PC-9 (cell line): ENCODE data around the gene RMC1. TPM values are rescaled to one million over a fixed set of nuclear protein-coding genes. Genes with fewer than 3 reads are reported as not detected.

Experiments used
- BruUV-seq: library from RNA; stranded (reverse); fragments of 400-500 nt; replicated peaks from 2 replicates; lab custom pipeline; 2021; lab: Mats Ljungman, UMichigan
- CTCF ChIA-PET: fragments of 300-600 bp; sonication (Branson Sonifier 250); formaldehyde crosslinking; loops from one replicate; lab custom pipeline; 2022; ENCODE audit warnings: antibody characterized with exemption; lab: Charles Lee
- POLR2A ChIA-PET: fragments of 300-600 bp; sonication (Branson Sonifier 250); formaldehyde crosslinking; loops from one replicate; lab custom pipeline; 2022; ENCODE audit warnings: antibody characterized with exemption; ENCODE audit not compliant: unreplicated experiment; lab: Charles Lee
- DNase-seq, 2 experiments: peaks; one replicate each; pipeline versions ENCODE4 v3.0.0 to v3.0.0-alpha.2; 2015 to 2022; ENCODE audit warnings: mixed read lengths in 1 of 2
- H2AFZ ChIP-seq: fragments of 200-600 bp; sonication (generic); 2 replicates; pipeline ENCODE4 v1.8.1; 2017; ENCODE audit warnings: antibody characterized with exemption
- H3F3A ChIP-seq: fragments of 200-600 bp; sonication (generic); 2 replicates; pipeline ENCODE4 v1.8.1; 2017; ENCODE audit warnings: antibody characterized with exemption, mild to moderate bottlenecking, low read depth; ENCODE audit not compliant: insufficient read depth
- H3K27ac ChIP-seq: fragments of 200-600 bp; sonication (generic); 2 replicates; pipeline ENCODE4 v1.6.1; 2016; ENCODE audit warnings: mixed run types
- H3K27me3 ChIP-seq: fragments of 200-600 bp; sonication (generic); 2 replicates; pipeline ENCODE4 v1.6.1; 2016; ENCODE audit warnings: low read depth, mixed run types; ENCODE audit not compliant: insufficient read depth
- H3K36me3 ChIP-seq: fragments of 200-600 bp; sonication (generic); 2 replicates; pipeline ENCODE4 v1.6.1; 2016; ENCODE audit warnings: low read depth, mixed run types
- H3K4me1 ChIP-seq: fragments of 200-600 bp; sonication (generic); replicated peaks from 2 replicates; pipeline ENCODE4 v1.6.1; 2016; ENCODE audit warnings: mixed run types; ENCODE audit not compliant: insufficient read depth
- H3K4me2 ChIP-seq: fragments of 200-600 bp; sonication (generic); 2 replicates; pipeline ENCODE4 v1.6.1; 2017; ENCODE audit warnings: mixed run types
- H3K4me3 ChIP-seq: fragments of 200-600 bp; sonication (generic); 2 replicates; pipeline ENCODE4 v1.6.1; 2016; ENCODE audit warnings: mixed run types
- H3K79me2 ChIP-seq: fragments of 200-600 bp; sonication (generic); 2 replicates; pipeline ENCODE4 v1.6.1; 2017; ENCODE audit warnings: low read depth, mixed run types
- H3K9me2 ChIP-seq: fragments of 200-600 bp; sonication (generic); 2 replicates; pipeline ENCODE4 v1.8.1; 2017; ENCODE audit warnings: mild to moderate bottlenecking; ENCODE audit not compliant: insufficient read depth
- H3K9me3 ChIP-seq: fragments of 200-600 bp; sonication (generic); 2 replicates; pipeline ENCODE4 v1.8.1; 2016; ENCODE audit warnings: low read depth; ENCODE audit not compliant: insufficient read depth
- H4K20me1 ChIP-seq: fragments of 200-600 bp; sonication (generic); 2 replicates; pipeline ENCODE4 v1.8.1; 2017; ENCODE audit not compliant: insufficient read depth
- EZH2 ChIP-seq: fragments of 200-600 bp; sonication (generic); IDR thresholded peaks from 2 replicates; pipeline ENCODE4 v1.8.0; 2017; ENCODE audit warnings: antibody characterized with exemption, low read depth
- intact Hi-C: fragments of 100-400 bp; cut with micrococcal nuclease; formaldehyde crosslinking; loops from one replicate; pipeline ENCODE4 v1.10.0; 2022; ENCODE audit not compliant: unreplicated experiment
- total RNA-seq: library from RNA; stranded (reverse); gene quantifications from 2 replicates; pipeline ENCODE4 v1.2.3, GENCODE V29; 2021
- TF ChIP-seq, protein P1 (sequence below): fragments of 200-600 bp; sonication (generic); conservative IDR thresholded peaks from 2 replicates; pipeline ENCODE4 v1.6.1; 2017; ENCODE audit warnings: mixed run types, antibody characterized with exemption, mild to moderate bottlenecking, moderate library complexity

RMC1 gene
- total RNA-seq, 1 experiment from 2014 or later = 19.6 TPM

DNA sequence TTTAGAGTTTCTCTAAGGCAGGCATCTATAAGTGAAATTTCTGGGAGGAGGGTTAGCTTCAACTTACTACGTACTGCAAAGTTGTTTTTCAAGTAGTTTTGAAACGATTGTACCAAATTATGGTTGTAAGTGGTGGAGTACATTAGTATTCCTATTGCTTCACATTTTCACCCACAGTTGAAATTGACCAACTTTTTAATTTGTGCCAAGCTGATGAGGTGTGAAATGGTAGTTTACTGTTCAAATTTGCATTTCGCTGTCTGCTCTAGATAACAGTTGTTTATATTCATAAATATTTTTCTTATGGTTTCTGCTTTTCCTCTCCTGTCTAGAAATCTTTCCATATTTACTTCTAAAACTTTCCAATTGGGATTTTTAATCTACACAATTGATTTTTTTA, 64.4 kb downstream of the RMC1 start:
- POLR2A ChIA-PET = no interaction called here
- intact Hi-C loops = no loop called here
- Histone ChIP-seq H3K27ac (no peak overlapping the region), H2AFZ (no peak overlapping the region), H3K79me2 (peaks cover under 1% of the 10 kb centered on the region; the same call in 1 of the 2 replicates), H3K9me3 (no peaks in the 10 kb centered on the region), H3K9me2 (no peaks in the 10 kb centered on the region), H3K27me3 (no peaks in the 10 kb centered on the region), H3K4me3 (no peak overlapping the region), H3K4me1 (0 out of 2 replicates have a peak, but pooled peaks cover 6% of the 10 kb centered on the region), H4K20me1 (no peaks in the 10 kb centered on the region), H3K4me2 (no peak overlapping the region), H3F3A (no peaks in the 10 kb centered on the region), H3K36me3 (peaks cover 14% of the 10 kb centered on the region; the same call in 1 of the 2 replicates)
- TF ChIP-seq, protein P1, sequence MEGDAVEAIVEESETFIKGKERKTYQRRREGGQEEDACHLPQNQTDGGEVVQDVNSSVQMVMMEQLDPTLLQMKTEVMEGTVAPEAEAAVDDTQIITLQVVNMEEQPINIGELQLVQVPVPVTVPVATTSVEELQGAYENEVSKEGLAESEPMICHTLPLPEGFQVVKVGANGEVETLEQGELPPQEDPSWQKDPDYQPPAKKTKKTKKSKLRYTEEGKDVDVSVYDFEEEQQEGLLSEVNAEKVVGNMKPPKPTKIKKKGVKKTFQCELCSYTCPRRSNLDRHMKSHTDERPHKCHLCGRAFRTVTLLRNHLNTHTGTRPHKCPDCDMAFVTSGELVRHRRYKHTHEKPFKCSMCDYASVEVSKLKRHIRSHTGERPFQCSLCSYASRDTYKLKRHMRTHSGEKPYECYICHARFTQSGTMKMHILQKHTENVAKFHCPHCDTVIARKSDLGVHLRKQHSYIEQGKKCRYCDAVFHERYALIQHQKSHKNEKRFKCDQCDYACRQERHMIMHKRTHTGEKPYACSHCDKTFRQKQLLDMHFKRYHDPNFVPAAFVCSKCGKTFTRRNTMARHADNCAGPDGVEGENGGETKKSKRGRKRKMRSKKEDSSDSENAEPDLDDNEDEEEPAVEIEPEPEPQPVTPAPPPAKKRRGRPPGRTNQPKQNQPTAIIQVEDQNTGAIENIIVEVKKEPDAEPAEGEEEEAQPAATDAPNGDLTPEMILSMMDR = no peak
- TF ChIP-seq EZH2 = no peak
- no peak for DNase-seq
- CTCF ChIA-PET = no interaction called here
- no TSS peak for BruUV-seq

GRCh38 chr18:23568281-23569138, 65.2 kb downstream of the RMC1 start:
- Histone ChIP-seq H3K9me3 (no peaks in the 10 kb centered on the region), H3K36me3 (peaks cover 14% of the 10 kb centered on the region; the same call in 1 of the 2 replicates), H3K27ac (no peak overlapping the region), H3K4me1 (peaks cover 9% of the 10 kb centered on the region), H3K9me2 (no peaks in the 10 kb centered on the region), H3K4me3 (no peak overlapping the region), H3K4me2 (no peak overlapping the region), H3F3A (no peaks in the 10 kb centered on the region), H3K79me2 (peaks cover 9% of the 10 kb centered on the region; the same call in 1 of the 2 replicates), H2AFZ (no peak overlapping the region), H3K27me3 (no peaks in the 10 kb centered on the region), H4K20me1 (no peaks in the 10 kb centered on the region)
- ChIA-PET POLR2A (no interaction called here), CTCF (no interaction called here)
- DNase-seq = peak in 1 of 2 experiments; percentile 38
- no TSS peak for BruUV-seq
- no peak for TF ChIP-seq EZH2
- TF ChIP-seq, protein P1 = no peak
- intact Hi-C loops = no loop called here

DNA sequence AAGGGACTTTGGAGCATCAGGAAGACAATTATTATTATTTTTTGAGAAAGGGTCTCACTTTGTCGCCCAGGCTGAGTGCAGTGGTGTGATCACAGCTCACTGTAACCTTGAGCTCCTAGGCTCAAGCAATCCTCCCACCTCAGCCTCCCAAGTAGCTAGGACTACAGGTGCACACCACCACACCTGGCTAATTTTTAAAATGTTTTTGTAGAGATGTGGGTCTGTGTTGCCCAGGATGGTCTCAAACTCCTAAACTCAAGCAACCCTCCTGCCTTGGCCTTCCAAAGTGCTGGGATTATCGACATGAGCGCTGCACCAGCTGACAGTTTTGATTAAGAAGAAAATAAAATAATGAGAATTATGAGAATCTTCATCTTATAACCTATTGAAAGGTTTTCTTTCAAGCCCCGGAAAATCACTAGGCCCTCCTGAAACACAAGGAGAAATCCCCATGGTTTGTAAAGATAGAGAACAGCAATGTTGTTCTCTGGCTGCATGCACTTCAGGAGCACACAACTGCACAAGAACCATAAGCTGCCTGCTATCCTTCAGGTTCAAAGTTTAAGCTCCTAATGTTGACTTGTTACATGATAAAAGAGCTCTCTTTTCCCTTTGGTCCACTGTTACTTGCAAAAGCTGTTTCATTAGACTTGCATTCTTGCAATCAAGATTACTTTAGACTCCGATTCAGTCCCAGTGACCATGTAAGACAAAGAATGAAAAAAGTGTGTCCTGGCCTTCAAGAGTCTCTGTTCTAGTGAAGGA, 66.2 kb downstream of the RMC1 start:
- Histone ChIP-seq H3K27me3 (no peaks in the 10 kb centered on the region), H3K9me2 (no peaks in the 10 kb centered on the region), H3K4me2 (no peak overlapping the region), H3K36me3 (peaks cover 14% of the 10 kb centered on the region; the same call in 1 of the 2 replicates), H3K9me3 (no peaks in the 10 kb centered on the region), H3K79me2 (peaks cover 9% of the 10 kb centered on the region; the same call in 1 of the 2 replicates), H4K20me1 (no peaks in the 10 kb centered on the region), H3K4me1 (peaks cover 18% of the 10 kb centered on the region), H3F3A (peaks cover 7% of the 10 kb centered on the region; the same call in 1 of the 2 replicates), H3K4me3 (no peak overlapping the region), H3K27ac (no peak overlapping the region), H2AFZ (no peak overlapping the region)
- no TSS peak for BruUV-seq
- TF ChIP-seq, protein P1 = no peak
- no peak for TF ChIP-seq EZH2
- intact Hi-C loops = no loop called here
- DNase-seq = no peak
- CTCF ChIA-PET = no interaction called here
- POLR2A ChIA-PET = no interaction called here
